Fibroblast of peridontal ligament (primary cell): ENCODE results near the gene REEP3.

Experiments used
- DNase-seq: peaks from one replicate; pipeline ENCODE4 v3.0.0-alpha.2; 2010; ENCODE audit errors: extremely low read depth

REEP3 gene

DNA sequence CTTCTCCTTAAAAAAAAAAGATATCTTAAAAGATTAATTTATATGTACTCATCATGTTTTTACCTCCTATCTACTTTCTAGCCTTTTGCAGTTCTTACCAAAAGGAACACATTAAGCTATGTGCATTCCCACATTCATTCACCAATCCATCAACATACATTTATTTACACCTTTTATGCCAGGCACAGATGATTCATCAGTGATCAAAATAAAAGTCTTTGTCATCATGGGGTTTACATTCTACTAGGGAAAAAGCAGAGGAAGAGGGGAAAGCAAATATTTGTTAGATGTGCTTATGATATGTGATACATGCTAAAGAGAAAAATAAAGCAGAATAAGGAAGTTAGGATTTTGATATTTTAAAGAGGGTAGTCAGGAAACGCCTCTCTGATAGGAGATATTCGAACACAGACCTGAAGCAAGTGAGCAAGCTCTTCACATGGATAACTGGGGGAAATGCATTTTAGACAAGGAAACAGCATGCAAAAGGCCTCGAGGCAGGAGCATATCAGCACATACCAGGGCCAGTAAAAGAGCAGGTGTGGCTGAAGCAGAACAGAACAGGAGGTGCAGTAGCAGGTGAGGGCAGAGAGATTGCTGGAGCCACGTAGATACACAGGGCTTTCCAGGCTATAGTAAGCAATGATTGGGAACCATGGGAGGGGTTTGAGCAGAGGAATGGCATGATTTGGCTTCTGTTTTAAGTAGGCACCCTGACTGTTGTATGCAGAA is 67.4 kb downstream of the REEP3 start:
- no peak for DNase-seq

DNA sequence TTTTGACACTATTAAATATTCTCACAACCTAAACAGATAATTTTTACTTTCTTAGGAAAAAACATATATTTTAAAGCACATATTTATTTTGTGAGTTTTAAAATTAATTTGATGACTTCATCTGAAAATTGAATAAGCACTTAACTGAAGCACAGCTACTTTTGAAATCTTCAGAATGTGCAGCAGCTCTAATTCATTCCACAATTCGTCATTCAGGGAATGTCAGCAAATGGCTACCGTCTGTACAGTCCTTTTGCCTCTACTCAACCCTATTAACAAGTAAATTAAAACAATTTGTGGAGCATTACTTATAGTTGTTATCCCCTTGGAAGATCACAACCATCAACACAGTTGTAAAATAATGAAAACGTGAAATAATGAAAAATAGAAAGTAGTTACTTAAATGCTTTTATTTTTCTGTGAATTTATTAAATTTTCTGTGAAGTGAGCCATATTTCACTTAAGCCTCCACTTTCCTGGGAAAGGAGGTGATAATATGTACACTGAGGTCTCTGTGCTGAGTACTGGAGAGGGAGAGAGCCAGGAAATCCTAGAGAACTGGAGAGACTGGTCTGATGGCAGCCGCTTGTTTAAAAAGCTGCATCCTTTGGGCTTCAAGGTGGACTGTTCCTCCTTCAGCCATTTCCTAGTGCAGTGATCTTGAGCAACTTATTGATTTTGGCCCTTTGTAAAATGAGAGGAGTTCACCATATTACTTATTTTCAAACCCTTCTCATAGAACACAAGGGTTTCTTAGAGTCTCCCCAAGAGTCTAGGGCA is 70.6 kb downstream of the REEP3 start:
- peak; percentile 51 for DNase-seq

DNA sequence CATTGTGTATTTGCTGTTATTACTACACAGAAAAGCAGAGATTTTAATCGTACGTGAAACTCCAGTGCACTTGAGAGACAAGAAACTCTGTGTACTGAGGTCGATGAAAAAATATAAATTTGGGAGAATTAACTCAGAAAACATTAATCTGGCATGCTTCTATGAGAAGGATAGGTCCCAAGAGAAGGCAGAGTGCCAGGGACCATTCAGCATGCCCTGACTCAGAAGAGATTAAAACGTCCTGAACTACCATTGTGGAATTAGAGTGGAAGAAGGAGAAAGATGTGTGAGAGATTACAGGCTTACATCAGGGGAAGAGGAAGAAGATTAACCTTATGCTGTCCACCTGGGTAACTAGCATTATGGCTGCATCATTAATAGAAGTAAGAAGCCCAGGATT is 72.4 kb downstream of the REEP3 start:
- DNase-seq, result peak; percentile 40

DNA sequence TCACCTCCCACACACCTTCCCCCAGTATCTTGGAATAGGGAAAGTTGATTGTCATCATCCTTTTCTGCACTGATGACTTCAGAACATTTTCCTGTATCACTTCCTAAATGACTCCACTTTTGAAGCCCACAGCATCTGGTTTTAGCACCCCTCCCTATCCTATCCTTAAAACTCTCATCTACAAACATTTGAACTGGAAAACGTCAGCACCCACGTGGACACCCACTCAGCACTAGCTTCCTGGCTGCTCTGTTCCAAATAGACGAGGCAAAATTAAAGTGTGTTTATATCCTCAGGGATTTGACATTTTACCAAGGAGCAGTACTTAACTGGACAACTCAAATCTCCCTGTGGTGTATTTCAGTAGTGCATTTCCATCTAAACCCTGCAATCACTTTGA is 73.9 kb downstream of the REEP3 start:
- DNase-seq, result peak; percentile 46

DNA sequence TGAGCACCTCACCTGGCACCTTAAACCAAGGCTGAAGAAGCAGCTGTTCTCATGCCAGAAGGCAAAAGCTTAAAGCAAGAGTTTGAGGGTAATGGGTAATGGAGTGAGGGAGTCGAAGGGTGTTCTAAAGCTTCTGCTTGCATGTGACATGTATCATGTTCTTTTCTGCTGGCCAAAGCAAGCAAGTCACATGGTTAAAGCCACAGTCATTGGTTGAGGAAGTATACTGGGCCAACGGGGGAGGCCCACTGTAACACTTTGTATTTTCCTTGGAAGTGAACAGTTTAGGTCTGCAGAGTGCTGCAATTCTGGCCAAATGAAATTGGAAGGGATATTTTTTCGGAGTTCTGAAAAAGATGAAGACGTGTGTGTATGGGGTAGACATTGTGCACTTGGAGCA is 75.7 kb downstream of the REEP3 start:
- DNase-seq, result no peak

DNA sequence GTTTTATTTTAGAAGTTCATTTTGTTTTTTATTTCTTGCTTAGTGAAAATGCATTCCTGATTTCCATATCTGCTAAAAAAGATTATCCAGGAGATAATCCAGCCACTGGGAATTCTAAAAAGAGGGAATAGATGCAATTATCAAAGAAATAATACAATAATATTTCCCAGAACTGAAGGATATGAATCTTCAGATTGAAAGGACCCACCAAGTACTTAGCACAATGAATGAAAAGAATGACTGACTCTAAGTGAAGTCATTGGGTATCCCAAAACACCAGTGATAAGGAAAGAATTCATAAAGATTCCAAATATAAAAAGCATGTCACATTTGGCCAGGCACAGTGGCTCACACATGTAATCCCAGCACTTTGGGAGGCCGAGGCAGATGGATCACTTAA is 79.3 kb downstream of the REEP3 start:
- no peak for DNase-seq

- no peak for DNase-seq
Observed at GRCh38 chr10:63603709-63604445, 82.7 kb downstream of the REEP3 start.

DNA sequence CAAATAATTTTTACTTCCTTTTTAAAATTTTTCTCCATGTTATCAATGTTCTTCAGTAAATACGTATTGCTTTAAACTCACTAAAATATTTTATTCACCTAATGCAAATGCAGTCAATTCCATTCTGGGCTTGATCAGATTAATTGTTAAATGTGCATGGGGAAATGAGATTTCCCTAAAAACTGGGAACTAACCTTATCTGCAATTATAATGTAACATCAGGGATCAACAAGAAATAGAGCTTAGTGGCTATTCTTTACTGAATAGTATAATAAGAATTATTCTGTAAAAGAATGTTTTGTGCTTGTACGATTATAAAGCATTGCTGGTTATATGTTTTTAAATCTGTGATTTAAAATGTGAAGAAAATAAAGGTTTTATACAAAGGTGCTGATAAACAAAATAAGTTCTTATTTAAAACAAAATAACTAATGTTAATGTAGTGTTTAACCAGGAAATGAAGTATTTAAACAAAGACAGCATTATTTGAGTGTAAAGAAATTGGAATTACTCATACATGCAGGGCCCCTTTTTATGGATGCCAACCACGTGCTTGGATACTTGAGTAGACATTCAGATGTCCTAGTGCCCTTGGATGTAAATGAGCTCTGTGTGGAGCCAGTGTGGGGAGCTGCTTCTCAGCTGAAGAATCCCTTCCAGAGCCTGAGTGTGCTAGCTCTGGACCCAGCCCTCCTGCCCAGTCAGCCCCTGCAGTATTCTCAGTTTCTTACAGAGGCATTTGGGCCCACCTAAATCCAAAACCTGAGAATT is 84.2 kb downstream of the REEP3 start:
- DNase-seq, result no peak

- DNase-seq, result no peak
Observed at GRCh38 chr10:63608511-63608910, 87.3 kb downstream of the REEP3 start.

DNA sequence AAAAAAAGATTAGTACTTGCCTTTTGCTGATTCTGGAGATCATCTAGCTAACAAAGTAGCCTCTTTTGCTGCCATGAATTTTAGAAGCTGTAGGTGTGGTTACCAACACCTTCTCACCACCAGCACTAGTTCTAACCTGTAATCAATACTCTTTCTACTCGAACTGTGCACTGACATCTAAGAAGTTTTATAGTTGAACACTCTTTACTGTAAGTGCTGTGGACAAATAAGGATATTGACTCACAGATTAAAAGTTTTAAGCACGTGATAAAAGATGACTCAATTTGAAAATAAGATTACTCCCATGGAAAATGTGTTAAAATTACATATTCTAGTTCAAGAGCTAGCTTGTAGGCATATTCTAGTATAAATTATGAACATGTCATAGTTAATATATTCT is 89.9 kb downstream of the REEP3 start:
- DNase-seq, result peak; percentile 43

DNA sequence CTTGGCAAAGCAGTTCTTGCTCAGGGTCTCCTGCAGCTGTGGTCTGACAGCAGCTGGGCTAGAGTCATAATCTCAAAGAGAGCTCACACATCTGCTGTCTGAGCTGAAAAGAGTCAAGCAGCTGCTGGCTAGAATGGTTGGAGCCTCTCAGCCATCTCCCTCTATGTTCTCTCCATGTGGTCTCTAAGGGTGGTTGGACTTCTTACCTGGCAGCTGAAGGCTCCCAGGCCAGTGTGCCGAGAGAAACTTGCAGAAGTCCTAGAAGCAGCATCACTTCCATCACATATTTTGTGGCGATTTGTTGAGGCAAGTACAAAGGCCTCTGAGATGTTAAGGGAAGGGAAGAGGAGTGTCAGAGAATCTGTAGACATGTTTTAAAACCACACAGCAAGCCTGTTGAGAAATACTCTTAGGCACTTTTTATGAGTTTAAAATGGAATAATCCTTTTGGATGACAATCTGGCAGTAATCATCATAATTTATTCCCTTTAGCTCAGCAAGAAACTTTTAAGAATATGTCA is 93.2 kb downstream of the REEP3 start:
- peak; percentile 63 for DNase-seq

DNA sequence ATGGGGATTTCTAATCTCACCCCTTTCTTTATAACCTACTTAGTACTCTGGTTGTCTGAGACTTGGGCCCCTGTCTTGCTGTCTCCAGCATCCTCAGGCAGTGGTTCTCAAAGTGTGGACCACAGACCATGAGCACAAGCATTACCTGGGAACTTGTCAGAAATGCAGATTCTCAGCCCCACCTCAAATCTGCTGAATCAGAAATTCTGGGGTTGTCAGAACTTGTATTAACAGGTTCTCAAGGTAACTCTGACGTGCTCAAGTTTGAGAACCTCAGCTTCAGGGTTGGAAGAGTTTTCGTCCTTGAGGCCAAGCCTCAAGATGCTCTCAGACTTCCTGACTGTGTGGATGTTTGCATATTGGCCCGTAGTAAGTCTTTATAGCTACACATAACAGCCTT is 97.4 kb downstream of the REEP3 start:
- DNase-seq, result no peak

DNA sequence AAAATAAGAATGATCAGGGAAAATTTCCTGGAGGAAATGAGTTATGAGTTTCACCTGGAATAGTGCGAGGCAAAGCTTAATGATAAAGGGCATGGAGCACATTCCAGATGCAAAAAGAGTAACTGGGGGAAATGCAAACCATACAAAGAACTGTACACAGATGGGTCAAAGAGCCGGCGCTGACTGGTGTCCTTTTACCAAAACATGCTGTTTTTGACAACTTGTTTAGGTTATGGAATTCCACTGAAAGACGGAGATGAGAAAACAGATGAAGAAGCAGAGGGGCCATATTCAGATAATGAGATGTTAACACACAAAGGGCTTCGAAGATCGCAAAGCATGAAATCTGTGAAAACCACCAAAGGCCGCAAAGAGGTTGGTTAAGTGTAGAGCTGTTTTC is 98.2 kb downstream of the REEP3 start:
- no peak for DNase-seq

DNA sequence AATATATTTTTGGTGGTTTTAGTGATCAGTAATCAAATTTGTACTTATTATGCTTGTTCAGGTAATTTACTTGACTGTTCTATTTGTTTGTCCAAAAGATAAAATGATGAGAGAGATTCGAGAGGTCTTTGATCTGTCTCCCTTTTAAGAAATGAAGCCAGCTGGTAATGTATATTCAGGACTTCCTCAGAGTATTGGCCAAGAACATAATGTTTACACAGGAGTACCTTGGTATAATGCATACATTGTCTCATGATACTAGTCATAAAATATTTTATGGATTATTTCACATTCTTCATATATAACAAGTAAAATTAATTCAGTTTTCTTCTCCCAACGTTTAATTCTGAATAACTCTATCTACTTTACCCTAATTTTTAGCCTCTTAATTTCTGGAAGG is 100.9 kb downstream of the REEP3 start:
- no peak for DNase-seq

- DNase-seq, result no peak
Observed at GRCh38 chr10:63624701-63625100, 103.5 kb downstream of the REEP3 start.

GRCh38 chr10:63627396-63627795 is 106.2 kb downstream of the REEP3 start:
- no peak for DNase-seq

GRCh38 chr10:63627881-63628296 is 106.7 kb downstream of the REEP3 start:
- no peak for DNase-seq

DNA sequence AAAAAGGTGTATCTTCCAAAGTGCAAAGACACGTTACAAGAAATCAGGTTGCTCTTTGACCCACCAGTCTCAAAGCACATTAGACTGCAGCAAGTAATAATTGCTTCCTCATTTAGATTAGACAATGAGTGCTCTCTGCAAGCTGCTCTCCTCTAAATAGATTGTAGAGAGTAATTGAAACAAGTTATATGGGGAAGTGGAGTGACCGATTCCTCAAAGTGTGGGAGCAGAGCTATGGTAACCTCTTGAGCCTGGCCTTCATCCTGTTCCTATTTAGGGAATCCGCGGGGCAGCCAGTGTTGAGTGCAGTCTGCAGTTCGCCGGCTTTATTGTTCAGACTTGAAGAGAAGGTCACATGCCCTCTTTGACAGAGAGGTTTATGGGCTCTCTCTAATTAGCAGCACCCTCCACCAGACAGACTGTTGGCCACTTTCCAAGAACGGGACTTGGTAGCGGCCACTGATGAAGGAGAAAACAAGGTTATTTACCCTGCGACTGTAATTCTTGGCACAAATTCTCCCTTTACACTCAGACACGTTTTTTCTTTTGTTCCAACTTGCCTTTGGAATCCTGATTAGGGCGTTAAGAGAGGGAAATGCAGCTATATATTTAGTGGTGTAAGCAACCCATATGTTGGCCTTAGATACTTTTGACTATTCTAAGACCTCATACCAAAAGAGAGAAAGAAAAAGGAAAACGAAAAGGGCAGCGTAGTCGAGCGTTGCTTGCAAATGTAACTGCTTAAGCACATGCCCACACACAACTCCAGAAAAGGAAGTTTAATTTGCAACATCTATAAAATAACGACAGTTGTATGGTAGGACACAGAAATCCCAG is 107.5 kb downstream of the REEP3 start:
- DNase-seq, result peak; percentile 49

DNA sequence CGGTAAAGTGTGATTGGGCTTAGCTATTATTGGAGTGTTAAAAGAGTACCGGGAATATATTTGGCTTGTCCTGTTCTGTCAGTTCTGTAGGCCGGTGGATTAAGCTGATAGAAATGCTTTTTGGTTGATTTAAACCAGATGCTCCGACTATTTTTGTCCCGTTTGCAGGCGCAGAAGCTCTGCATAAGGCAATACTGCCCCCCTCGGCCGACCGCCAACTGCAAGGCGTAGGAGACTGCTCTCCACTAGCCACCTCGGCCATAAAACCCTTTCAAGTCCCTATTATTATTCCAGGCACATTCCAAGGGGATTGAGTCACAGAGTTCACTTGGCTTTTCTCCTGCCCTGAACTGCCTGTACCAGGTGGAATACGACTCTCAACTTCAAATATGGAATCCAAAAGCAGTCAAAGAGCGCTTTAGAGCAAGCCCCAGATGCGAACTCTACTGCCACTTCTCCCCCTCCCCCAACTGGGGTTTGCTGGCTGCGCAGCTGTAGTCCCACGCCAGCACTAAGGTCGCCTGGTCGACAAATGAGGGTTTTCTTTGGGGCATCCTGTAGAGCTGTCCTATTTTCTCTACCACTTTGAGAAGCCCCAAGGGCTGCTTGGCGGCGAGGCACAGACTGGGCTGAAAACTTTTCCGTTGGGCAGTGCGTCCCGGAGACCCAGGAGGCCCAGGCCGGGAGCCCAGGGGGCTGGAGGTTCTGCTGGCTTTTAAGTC is 108.3 kb downstream of the REEP3 start:
- peak; percentile 98 for DNase-seq
